Stimulated activated CD4-positive, alpha-beta T cell treated with anti-CD3 and anti-CD28 coated beads, Interleukin-4, amount 100 ng/mL, for 48 hours (primary cell): ENCODE results near the gene KRTAP2-2.
"Not testable (repeated sequence)": the region's sequence is repeated elsewhere in the genome, so short reads cannot be mapped to it uniquely, and the experiment has no call there.

Experiments
- DNase-seq, 2 donors: peaks; one replicate each; pipeline ENCODE4 v3.0.0-alpha.2; 2020; ENCODE audit warnings: low read depth in 2 of 2

Gene KRTAP2-2

GRCh38 chr17:41064301-41064700 lies 9.3 kb upstream of the KRTAP2-2 start:
- DNase-seq: no peak

DNA sequence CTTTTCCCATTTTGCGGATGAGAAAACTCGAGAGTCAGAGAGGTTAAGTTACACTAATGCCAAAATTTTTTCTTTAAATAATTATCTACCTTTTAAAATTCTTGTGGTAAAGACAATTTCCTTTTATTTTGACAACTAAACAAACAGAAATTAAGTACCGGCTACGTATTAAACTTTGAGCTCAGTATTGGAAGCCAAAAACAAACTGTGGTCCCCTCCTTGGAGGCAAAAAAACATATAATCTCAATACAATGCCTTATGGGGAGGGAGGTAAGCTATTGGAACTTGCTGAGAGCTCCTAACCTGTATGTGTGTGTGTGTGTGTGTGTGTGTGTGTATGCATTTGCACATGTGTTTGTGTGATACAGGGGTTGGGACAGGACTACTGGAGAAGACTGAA lies 8.4 kb upstream of the KRTAP2-2 start:
- no peak for DNase-seq

GRCh38 chr17:41061964-41062363 lies 6.9 kb upstream of the KRTAP2-2 start:
- no peak for DNase-seq

GRCh38 chr17:41060052-41060604 lies 5.1 kb upstream of the KRTAP2-2 start, which contains the start of gene KRTAP2-3:
TSS of gene KRTAP2-3 (minus strand) at chr17:41060114. CDS start at chr17:41060050, 64 bp downstream.
- no peak for DNase-seq

GRCh38 chr17:41059276-41060051 lies 4.4 kb upstream of the KRTAP2-2 start:
- not testable (repeated sequence) for DNase-seq

DNA sequence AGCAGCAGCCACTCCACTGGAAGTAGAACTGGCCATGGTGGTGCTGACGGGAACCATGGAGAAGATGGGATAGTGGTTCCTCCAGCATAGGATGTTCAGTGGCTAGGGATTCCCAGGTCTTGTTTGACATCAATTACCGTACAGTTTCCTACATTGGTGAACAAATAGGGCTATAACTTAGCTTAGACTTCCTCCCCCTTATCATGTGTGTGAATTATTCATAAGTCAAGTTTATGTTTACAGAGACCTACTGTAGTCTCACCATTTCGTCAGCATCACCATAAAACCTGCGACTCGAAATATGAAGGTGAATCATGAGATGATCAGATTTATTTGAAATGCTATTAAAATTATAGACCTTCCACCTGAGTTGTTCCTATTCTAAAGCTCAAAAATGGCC lies 3.7 kb upstream of the KRTAP2-2 start:
- no peak for DNase-seq

DNA sequence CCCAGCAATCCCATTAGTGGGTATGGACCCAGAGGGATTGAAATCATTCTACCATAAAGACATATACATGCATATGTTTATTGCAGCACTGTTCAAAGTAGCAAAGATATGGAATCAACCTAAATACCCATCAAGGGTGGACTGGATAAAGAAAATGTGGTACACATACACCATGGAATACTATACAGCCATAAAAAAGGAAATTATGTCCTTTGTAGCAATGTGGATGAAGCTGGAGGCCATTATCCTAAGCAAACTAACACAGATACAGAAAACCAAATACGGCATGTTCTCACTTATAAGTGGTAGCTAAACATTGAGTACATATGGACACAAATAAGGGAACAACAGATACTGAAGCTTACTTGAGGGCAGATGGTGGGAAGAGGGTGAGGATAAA lies 2.5 kb upstream of the KRTAP2-2 start:
- no peak for DNase-seq

- DNase-seq: not testable (repeated sequence)
These were observed 474 bp downstream of the KRTAP2-2 start for GRCh38 chr17:41054556-41054955.

GRCh38 chr17:41054025-41054424 lies 1.0 kb downstream of the KRTAP2-2 start:
- no peak for DNase-seq

GRCh38 chr17:41052566-41052965 lies 2.5 kb downstream of the KRTAP2-2 start:
- DNase-seq: no peak

- no peak for DNase-seq
These were observed 5.9 kb downstream of the KRTAP2-2 start for GRCh38 chr17:41049110-41049509.

GRCh38 chr17:41048441-41048840 lies 6.6 kb downstream of the KRTAP2-2 start:
- DNase-seq: no peak

DNA sequence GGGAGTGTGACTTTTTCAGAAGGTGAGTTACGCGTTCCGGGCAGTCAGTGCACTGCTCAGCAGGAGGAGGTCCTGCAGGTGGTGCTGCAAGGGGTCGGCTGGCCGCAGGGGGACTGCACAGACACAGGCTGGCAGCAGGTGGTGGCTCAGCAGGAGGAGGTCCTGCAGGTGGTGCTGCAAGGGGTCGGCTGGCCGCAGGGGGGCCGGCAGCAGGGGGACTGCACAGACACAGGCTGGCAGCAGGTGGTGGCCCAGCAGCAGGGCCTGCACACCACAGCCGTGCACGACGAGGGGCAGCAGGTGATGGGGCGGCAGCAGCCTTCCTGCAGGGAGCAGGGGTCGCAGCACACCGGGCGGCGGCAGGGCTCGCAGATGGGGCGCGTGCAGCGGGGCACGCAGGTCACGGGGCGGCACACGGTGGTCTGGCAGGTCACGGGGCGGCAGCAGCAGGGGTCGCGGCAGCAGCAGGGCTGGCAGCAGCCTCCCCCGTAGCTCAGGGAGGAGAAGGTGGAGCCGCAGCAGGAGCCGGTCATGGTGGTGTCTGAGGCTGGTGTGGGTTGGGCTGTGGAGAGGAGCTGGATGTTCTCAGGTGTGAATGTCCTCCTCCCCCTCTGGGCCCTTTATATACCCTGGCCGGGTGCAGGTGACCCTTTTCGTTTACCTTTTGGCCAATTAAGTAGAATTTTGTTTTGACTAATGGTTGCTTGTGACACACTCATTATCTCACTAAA lies 8.1 kb downstream of the KRTAP2-2 start, which contains the start of gene KRTAP2-1:
TSS of gene KRTAP2-1 (minus strand) at position 582 of the 731 bp plus-strand sequence. CDS start at position 533, 49 bp downstream.
- not testable (repeated sequence) for DNase-seq

DNA sequence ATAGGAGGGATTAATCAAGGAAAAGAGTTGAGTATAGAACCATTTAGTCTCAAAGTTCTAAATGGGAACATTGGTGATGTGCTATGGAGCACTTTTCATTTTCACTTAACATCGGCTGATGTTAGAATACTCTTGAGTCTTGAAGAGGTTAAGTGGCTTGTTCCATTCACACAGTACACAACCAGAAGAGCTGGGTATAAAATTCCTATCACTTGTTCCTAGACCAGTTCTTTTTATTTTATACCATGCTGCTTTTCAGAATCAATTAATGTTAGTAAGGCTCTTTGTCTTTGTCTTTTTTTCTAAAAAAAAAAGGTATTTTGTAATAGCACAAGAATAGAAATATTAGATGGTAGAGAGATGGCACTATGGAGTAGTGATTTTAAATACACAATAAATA lies 12.1 kb downstream of the KRTAP2-2 start:
- DNase-seq: no peak

DNA sequence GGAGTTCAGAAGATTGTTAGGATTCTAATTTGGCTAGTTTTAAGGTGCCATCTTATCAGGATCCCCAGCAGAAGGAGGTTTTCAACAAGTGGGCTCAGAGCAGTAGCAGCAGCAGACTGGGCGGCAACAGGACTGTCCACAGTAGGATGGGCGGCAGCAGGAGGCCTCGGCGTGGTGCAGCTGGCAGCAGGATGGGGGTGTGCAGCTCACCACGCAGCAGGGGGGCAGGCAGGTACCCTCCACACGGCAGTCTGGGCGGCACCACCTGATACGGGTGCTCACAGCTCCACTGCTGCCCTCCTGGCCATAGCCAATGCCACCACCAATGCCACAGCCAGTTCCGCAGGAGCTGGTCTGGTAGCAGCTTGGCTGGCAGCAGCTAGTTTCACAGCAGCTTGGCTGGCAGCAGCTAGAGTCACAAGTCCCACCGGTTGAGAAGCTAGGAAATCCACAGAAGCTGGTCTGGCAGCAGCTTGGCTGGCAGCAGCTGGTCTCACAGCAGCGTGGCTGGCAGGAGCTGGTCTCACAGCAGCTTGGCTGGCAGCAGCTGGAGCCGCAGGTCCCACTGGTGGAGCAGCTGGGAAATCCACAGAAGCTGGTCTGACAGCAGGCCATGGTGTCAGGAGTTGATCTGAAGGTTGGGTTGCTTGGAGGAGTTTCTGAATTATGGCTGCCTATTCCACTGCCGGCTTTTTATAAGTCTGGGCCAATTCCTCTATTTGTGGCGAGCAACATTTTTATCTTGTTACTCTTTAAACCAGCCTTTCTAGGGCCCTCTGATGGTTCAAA lies 14.1 kb downstream of the KRTAP2-2 start, which contains the start of gene KRTAP1-1:
TSS of gene KRTAP1-1 (minus strand) at position 668 of the 789 bp plus-strand sequence. CDS start at position 615, 53 bp downstream.
- DNase-seq: not testable (repeated sequence)

DNA sequence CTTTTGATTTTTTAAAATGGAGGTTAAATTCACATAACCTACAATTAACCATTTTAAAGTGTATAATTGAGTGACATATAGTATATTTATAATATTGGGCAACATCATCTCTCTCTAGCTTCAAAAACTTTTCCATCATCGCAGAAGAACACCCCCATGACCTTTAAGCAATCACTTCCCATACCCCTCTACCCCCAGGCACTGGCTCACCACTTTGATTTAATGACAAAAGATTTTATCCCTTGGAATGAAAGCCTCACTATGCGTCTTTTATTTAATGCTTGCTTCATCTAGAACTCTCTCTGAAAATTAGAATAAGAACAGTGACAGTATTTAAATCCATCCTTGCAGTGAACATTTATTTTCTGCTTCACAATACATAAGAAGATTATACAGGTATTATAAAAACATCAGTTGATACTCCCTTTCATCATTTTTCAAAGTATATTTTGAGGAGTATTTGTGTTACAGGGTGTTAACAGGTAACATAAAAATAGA lies 17.1 kb downstream of the KRTAP2-2 start:
- DNase-seq: no peak

DNA sequence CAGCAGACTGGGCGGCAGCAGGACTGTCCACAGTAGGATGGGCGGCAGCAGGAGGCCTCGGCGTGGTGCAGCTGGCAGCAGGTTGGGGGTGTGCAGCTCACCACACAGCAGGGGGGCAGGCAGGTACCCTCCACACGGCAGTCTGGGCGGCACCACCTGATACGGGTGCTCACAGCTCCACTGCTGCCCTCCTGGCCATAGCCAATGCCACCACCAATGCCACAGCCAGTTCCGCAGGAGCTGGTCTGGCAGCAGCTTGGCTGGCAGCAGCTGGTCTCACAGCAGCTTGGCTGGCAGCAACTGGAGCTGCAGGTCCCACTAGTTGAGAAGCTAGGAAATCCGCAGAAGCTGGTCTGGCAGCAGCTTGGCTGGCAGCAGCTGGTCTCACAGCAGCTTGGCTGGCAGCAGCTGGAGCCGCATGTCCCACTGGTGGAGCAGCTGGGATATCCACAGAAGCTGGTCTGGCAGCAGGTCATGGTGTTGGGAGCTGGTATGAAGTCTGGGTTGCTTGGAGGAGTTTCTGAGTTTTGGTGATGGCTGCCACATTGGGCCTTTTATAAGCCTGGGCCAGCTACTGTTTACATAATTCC lies 20.6 kb downstream of the KRTAP2-2 start, which contains the start of gene KRTAP1-3:
TSS of gene KRTAP1-3 (minus strand) at position 529 of the 590 bp plus-strand sequence. CDS start at position 476, 53 bp downstream.
- not testable (repeated sequence) for DNase-seq

DNA sequence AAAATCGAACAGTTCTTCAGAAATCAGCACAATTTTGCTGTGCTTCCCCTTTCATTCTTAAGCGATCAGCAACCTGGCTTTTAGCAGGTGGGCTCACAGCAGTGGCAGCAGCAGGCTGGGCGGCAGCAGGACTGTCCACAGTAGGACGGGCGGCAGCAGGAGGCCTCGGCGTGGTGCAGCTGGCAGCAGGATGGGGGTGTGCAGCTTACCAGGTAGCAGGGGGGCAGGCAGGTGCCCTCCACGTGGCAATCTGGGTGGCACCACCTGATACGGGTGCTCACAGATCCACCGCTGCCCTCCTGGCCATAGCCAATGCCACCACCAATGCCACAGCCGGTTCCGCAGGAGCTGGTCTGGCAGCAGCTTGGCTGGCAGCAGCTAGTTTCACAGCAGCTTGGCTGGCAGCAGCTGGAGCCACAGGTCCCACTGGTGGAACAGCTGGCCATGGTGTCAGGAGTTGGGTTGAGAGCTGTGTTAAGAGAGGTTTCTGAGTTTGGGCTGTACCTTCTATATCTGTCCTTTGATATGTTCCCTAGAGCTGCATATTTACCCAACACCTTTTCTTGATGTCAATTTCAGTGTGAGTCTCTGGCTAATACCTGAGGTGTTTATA lies 25.3 kb downstream of the KRTAP2-2 start, which contains the start of gene KRTAP1-4:
TSS of gene KRTAP1-4 (minus strand) at position 563 of the 613 bp plus-strand sequence. CDS start at position 446, 117 bp downstream.
- DNase-seq: no peak

DNA sequence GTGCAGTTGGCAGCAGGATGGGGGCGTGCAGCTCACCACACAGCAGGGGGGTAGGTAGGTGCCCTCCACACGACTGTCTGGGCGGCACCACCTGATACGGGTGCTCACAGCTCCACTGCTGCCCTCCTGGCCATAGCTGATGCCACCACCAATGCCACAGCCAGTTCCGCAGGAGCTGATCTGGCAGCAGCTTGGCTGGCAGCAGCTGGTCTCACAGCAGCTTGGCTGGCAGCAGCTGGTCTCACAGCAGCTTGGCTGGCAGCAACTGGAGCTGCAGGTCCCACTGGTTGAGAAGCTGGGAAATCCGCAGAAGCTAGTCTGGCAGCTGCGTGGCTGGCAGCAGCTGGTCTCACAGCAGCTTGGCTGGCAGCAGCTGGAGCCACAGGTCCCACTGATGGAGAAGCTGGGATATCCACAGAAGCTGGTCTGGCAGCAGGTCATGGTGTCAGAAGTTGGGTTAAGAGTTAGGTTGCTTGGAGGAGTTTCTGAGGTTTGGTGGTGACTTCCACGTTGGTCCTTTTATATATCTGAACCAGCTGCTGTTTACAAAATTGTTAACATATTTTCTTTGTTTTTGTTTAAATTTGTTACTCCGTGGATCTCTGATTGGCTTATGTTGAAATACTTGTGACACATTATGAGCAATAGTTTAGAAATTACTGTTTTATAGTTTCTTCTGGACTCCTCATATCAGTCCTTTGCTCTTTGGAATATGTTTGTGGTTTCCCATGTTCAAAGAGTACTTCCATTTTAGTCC lies 28.1 kb downstream of the KRTAP2-2 start, which contains the start of gene KRTAP1-5:
TSS of gene KRTAP1-5 (minus strand) at position 494 of the 757 bp plus-strand sequence. CDS start at position 441, 53 bp downstream.
- no peak for DNase-seq
